NB4 (cell line): Measurements from ENCODE around the gene HS3ST1.

ENCODE experiments used
- CTCF ChIP-seq: IDR thresholded peaks from one replicate; pipeline ENCODE4 v1.5.1; 2012; ENCODE audit warnings: low read depth, low read length
- MAX ChIP-seq: IDR thresholded peaks from 2 replicates; pipeline ENCODE4 v1.6.1; 2011; ENCODE audit warnings: low read depth, low read length
- MYC ChIP-seq: IDR thresholded peaks from 2 replicates; pipeline ENCODE4 v1.6.1; 2011; ENCODE audit warnings: low read depth, low read length
- POLR2A ChIP-seq: IDR thresholded peaks from 2 replicates; pipeline ENCODE4 v1.6.1; 2011; ENCODE audit warnings: mild to moderate bottlenecking; ENCODE audit not compliant: insufficient read length; ENCODE audit errors: extremely low read depth

- TF ChIP-seq CTCF (no peak), POLR2A (no peak), MYC (no peak), MAX (no peak)
Measured at GRCh38 chr4:11365039-11365438, 63.7 kb downstream of the HS3ST1 start.
